GM21786 (cell line): ENCODE results near the gene FRRS1.
"Not testable (repeated sequence)": the region's sequence is repeated elsewhere in the genome, so short reads cannot be mapped to it uniquely, and the experiment has no call there.

Experiments
- ATAC-seq: cut with Tn5 transposase; IDR thresholded peaks from one replicate; pipeline ENCODE4 v1.9.1; 2021; ENCODE audit not compliant: unreplicated experiment

FRRS1 gene, protein sequence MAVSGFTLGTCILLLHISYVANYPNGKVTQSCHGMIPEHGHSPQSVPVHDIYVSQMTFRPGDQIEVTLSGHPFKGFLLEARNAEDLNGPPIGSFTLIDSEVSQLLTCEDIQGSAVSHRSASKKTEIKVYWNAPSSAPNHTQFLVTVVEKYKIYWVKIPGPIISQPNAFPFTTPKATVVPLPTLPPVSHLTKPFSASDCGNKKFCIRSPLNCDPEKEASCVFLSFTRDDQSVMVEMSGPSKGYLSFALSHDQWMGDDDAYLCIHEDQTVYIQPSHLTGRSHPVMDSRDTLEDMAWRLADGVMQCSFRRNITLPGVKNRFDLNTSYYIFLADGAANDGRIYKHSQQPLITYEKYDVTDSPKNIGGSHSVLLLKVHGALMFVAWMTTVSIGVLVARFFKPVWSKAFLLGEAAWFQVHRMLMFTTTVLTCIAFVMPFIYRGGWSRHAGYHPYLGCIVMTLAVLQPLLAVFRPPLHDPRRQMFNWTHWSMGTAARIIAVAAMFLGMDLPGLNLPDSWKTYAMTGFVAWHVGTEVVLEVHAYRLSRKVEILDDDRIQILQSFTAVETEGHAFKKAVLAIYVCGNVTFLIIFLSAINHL

DNA sequence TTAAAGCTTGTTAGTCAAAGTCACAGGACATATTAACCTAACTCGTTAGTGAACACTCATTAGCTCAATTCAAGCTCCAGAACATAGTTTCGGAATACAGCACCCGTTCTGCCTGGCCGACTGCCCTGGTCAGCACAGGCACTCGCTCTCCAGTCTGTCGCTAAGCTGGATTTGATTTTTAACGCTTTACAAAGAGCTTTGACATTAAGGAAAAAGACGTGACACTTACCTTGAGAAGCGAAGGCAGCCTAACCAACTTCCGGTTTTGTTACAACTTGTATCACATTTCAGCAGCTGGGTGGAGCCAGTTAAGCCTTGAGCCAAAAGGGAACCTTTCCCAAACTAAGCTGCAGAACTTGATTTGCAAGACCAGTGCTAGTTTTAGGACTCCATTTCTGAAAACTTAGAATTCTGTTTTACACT is at the start of gene FRRS1:
Gene FRRS1 (minus strand): TSS at position 258 of the 423 bp plus-strand sequence. CDS start 17,867 bp downstream, outside the sequence.
- peak; percentile 94 for ATAC-seq

DNA sequence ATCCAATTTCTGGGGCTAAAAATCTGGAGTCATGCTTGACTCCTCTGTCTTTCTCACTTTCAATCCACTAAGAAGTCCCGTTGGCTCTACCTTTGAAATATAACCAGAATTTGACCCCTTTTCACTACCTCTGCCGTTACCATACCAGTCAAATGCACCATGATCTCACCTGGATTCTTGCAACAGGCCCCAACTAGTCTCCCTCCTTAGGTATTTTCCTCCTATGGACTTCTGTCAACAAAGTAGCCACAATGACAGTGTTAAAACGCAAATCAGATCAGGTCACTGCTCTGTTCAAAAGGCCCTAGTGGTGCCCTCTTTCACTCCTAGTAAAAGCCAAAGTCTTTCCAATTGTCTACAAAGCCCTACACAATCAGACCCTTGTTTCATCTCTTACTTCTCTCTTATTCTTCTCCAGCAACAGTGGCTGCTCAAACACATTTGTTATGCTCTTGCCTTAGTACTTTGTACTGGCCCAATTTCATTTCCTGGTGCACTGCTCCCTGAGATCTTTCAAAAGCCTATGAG is 48.0 kb upstream of the FRRS1 start:
- no peak for ATAC-seq

DNA sequence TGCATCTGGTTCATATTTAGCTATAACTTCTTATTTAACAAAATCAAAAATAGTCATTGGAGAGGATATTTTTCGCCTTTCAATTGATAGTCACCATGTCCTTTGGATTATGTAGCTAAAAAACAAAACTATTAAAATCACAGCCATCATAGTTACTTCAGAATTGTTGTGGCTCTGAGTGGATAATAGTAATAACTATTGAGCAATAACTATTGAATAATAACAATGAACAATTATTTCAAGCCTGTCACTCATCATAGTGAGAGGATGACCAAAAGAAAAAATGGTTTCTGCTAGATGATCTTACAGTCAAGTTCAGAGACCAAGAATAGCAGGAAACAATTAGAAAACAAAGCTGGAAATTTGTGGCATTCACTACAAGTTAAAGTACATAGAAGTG is 45.3 kb upstream of the FRRS1 start:
- no peak for ATAC-seq

DNA sequence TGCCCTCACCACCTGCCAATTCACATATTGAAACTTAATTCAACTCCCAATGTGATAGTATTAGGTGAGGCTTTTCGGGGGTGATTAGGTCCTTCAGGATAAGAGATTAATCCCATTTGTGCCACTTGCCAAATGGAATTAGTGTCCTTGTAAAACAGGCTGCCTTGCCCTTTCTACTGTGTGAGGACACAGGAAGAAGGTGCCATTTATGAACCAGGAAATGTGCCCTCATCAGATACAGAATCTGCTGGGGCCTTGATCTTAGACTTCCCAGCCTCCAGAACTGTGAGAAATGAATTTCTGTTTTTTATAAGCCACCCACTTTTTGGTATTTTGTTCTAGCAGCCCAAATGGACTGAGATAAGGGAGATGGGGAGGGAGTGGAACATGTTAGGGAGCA is 44.6 kb upstream of the FRRS1 start:
- ATAC-seq, result no peak

DNA sequence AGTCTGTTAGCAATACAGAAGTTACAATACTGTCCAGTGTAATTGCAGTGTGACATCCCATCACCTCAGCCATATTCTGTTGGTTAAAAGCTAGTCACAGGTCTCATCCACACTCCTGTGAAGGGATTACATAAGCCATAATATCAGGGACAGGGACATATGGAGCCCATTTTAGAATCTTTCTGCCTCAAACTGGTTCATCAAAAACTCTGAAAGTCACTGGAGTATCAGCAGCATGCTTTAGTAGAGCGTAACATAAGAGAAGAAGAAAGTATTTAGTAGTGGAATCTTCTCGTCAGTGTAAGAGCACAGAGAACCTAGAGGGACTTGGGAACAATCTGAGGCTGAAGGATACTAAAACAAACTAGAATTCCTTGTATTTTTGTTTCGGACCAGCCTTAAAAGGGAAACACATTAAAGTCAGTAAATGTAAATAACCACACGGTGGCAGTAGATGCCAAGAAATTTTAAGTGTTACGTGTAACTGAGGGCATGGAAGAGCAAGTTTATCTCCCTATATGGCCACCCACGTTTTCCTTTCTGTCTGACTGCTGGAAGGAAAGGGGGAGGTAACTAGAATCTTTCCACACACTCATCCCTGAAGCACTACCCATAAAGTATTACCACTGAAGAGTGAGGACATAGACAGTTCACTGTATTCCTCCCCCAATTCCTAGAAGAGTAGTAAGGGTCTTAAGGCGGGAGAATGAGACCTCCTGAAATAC is 42.1 kb upstream of the FRRS1 start:
- ATAC-seq, result peak; percentile 96

DNA sequence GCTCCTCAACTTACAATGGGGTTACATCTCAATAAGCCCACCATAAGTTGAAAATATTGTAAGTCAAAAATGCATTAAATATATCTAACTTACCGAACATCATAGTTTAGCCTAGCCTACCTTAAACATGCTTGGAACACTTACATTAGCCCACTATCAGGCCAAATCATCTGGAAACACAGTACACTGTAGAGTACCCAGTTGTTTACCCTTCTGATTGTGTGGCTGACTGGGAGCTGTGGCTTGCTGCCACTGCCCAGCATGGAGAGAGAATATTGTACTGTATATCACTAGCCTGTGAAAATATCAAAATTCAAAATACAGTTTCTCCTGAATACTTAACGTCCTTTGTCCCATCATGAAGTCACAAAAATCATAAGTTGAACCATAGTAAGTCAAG is 40.4 kb upstream of the FRRS1 start:
- ATAC-seq, result no peak

DNA sequence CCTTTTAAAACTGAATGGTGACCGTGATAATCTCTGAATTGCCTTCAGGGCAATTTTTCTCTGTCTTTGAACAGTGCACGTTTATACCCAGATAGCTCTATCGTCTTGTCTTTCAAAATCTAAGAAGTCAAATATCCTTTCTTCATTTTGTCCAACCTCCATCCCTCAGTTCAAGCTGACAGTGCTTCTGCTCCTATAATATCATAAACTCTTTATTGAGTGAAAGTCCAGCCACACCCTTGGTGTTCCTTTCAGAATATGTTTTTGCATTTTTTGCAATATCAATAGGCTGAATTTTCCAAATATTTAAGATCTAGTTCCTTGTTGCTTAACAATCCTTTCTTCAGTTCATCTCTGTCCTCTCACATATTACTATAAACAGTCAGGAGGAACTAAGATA is 35.1 kb upstream of the FRRS1 start:
- ATAC-seq, result no peak

DNA sequence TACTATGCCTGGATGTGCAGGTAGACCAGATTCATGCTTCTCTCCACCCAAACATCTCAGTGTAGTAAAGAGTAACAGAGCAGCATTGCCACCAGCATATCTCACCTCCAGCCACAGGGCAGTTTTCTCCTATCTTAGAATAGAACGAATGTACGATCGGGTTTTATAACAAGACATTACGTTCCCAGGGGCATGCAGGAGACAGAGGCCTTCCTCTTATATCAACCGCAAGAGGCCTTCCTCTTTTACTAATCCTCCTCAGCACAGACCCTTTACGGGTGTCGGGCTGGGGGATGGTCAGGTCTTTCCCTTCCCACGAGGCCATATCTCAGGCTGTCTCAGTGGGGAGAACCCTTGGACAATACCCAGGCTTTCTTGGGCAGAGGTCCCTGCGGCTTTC is 27.4 kb upstream of the FRRS1 start:
- not testable (repeated sequence) for ATAC-seq

DNA sequence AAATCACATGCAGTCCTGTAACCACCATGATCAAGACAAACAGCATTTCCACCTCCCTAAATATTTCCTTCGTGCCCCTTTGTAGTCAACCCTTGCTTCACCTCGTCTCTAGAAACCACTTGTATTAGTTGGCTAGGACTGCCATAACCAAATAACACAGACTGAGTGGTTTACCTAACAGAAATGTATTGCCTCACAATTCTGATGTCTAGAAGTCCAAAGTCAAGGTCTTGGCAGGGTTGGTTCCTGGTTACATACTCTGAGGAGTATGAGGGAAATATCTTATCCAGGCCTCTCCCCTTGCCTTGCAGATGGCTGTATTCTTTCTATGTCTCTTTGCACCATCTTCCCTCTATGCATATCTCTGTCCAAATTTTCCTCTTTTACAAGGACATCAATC is 23.3 kb upstream of the FRRS1 start:
- no peak for ATAC-seq

DNA sequence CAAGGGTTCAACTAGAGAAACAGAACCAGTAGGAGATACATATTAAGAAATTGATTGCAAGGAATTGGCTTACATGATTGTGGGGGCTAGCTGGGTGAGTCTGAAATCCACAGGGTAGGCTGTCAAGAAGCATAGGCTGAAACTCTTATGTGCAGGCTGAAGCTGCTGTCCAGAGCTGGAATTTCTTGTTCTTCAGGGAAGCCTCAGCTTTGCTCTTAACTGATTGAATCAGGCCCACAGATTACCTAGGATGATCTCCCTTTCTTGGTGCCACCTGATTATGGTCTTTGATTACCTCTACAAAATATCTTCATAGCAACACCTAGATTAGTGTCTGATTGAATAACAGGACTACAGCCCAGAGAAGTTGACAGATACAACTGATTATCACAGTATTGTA is 22.5 kb upstream of the FRRS1 start:
- ATAC-seq, result no peak

DNA sequence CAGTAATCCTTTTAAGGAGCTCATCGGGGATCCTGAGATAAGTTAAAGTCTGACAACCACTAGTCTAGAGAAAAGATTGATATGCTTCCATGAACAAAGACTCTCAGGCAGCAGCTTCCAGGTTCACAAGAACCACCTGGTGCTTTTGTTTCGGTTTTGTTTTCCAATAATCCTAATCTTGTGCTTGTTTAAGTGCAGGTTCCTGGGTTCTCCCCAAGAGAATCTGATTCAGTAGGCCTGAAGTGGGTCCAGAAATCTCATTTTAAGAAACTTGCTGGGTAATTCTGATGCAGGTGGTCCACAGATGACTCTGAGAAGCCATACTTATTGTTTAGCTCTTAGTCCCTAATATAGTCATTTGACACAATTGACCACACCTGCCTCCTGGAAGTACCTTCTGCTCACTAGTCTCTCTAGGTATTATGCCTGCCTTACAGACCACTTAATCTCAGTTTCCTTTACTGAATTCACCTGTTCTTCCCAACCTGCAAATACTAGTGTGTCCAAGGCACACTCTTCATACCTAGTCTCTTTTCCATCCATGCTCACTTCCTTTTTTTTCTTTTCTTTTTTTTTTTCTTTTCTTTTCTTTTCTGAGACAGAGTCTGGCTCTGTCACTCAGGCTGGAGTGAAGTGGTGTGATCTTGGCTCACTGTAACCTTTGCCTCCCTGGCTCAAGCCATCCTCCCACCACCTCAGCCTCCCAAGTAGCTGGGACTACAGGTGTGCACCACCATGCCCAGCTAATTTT is 20.5 kb upstream of the FRRS1 start:
- peak; percentile 67 for ATAC-seq

DNA sequence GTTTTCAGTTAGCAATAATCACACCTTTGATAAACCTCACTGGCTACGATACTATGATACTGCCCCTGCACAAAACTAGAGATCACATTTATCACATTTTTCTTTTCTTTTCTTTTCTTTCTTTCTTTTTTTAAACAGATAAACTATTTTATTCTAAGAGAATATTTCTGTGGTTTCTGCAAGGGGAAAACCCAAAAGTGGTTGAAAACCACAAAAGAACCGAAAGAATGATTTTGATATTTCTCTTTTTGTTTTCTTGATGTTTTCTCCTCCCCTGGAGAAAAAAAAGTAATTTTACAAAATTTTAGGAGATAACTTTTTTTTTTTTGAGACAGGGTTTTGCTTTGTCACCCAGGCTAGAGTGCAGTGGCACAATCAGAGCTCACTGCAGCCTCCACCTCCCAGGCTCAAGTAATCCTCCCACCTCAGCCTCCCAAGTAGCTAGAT is 18.4 kb upstream of the FRRS1 start:
- no peak for ATAC-seq

DNA sequence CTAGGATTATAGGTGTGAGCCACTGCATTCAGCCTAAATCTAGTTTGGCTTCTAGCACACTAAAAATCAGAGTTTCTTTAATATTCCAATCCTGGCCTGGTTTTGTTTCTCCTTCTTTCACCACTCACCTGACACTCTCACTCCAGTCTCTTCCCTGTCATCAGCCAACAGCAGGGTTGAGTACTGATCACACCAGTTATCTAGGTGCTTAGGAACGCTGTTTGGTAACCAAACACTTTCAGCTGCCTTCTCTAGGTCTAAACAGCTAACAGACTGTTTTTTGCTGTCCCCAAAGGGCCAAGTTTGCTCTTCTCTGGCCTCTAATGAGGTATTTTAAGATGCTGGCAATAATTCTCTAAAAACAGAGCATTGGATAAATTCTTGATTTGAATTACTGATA is 17.7 kb upstream of the FRRS1 start:
- ATAC-seq, result no peak

DNA sequence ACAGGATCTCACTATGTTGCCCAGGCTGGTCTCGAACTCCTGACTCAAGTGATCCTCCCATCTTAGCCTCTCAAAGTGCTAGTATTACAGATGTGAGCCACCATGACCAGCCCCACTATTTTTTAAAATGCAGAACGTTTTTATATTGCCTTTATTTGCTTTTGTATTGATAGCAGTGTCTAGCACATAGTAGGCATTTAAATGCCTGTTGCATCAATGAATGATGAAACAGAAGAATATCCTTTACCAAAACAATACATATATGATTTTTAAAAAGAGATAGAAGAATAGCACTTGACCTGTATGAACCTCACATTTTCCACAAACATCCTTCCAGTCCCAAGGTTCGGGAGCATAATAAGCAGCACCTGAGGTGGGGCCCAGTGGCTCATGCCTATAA is 16.5 kb upstream of the FRRS1 start:
- ATAC-seq, result no peak

DNA sequence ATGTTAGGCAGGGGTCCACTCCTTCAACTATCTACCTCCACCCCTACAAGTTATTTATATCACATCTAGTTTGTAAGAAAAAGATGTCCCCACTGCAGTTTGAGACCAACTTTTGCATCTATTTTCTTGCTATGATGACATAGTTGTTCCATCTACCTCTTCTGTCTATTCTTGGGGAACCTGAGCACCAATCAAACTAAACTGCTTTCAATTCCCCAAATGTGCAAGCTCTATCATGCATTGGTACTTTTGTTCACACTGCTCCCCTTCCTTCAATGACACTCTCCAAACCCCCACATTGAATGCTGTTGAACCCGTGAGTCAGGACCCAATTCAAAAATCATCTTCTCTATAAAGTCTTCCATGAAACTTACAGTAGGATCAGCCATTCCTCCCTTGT is 16.0 kb upstream of the FRRS1 start:
- no peak for ATAC-seq

DNA sequence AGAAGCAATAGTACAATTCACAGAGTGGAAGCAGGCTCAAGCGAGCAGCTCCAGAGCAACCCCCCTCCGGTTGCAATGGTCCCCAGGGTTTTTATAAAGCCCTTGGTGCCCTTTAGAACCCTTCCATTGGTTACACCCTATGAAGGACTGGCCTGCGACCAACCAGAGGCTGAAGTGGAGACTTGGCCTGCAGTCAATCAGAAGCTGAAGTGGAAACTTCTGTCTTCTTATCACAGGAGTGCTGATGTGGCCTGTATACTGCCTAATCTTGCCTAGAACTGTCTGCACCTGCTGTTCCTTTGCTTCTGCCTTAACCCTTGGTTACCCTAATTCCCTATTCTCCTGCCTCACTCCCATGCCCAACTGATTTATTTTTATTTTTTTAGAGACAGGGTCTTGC is 15.4 kb upstream of the FRRS1 start:
- no peak for ATAC-seq

DNA sequence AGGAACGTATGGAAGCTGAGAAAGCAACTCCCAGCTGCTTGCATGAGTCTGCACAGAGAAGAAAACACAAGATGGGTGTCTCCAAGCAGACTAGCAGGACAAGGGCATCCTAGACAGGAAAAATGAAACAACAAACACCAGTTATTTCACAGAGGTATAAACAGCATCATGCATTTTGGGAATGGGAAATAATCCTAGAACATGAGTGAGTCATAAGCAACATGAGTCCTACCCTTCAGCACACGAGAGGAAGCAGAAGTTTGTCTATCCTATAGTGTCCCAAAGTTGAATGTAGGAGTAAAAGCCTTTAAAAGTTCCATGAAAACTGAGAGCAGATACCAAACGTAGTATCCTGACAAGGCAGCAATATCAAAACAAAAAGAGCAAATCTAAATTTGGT is 11.3 kb upstream of the FRRS1 start:
- ATAC-seq, result no peak

DNA sequence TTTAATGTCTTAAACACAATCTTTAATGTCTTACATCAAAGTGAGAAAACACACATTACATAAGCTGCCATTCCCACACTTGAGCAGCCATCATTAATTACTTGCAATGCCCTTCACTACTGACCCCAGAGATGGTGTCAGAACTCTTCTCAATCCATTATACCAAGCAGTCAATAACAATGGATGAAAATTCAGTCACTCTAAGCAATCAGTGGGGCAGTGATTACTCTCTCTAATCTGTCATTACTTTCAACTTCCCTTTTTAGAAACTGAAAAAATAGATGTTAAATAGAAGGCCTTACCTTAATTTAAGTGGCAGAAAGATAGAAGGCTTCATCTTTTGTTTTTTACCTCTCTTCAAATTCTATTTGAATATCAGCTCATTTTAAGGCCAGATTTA is 9.7 kb upstream of the FRRS1 start:
- ATAC-seq, result peak; percentile 62

DNA sequence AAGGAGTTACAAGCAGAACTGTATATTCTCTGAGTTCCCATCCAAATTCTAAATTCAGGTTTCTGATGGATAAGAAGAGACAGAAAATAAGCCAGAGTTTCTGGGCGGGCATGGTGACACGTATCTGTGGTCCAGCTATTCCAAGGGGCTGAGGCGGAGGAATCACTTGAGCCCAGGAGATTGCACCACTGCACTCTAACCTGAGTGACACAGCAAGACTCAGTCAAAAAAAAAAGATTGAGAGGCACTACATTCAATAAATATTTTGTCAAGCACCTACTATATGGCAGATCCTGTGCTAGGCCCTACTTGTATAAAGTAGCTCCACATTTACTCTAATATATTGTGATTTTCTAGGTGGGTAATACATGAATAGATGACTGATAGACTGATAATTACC is 6.4 kb upstream of the FRRS1 start:
- no peak for ATAC-seq

DNA sequence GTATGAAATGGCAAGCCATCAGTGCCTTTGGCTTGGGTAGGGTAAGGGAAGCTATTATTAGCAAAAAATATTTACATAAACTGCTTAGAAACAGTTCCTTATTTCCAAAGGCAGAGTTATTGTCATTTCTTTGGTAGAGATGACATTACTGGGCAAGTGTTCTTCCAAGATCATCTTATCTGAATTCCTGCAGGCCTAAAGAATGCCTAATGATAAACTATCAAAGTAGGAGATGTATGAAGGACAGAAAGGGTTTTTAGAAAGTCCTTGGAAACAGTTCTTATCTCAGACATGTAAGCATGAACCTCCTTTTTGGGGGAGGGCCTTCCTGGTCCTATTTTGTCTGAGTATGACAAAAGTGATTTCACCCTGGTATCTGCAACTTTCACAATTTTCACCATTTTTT is 5.1 kb upstream of the FRRS1 start:
- ATAC-seq, result no peak
